Measurements from ENCODE around the gene ABLIM2.

Gene ABLIM2

DNA sequence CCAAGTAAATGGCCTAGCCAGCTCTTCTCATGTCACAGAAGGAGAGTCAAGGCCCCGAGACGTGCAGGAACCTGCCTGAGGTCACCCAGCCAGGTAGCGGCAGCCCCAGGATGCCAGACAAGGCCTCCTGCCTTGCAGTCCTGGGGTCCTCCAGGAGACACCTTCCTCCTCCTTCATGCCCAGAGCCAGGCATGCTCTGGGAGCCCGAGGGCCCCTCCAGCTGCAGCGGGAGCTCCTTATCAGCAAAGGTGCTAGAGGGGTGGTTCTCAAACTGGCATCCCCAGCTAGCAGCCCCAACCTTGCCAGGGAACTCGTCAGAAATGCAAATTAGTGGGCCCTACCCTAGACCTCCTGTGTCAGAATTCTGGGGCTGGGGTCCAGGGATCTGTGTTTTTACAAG, 162.7 kb downstream of the ABLIM2 start:
- Histone ChIP-seq H3F3A (ENCODE audit: insufficient read depth) (no peaks in the 10 kb centered on the region), H4K20me1 (ENCODE audit: low read depth, low read length) (no peaks in the 10 kb centered on the region), H3K9me2 (replicated peaks; ENCODE audit: insufficient read depth, low read length) (no peaks in the 10 kb centered on the region), H3K4me3 (ENCODE audit: insufficient read depth, low read length, poor library complexity, severe bottlenecking) (no peak overlapping the region), H3K27me3 (ENCODE audit: low read length) (no peaks in the 10 kb centered on the region), H3K79me2 (ENCODE audit: insufficient read depth, low read length) (no peaks in the 10 kb centered on the region), H3K36me3 (ENCODE audit: low read length) (no peaks in the 10 kb centered on the region), H3K9ac (ENCODE audit: low read length) (no peak overlapping the region), H3K9me3 (ENCODE audit: insufficient read depth, low read length) (no peaks in the 10 kb centered on the region), H3K27ac (ENCODE audit: low read depth, low read length) (no peak overlapping the region), H2AFZ (ENCODE audit: low read depth, low read length, severe bottlenecking) (no peak overlapping the region), H3K4me2 (ENCODE audit: low read depth, low read length, poor library complexity, severe bottlenecking) (no peak overlapping the region)
- TF ChIP-seq EZH2phosphoT487 (conservative IDR thresholded peaks at IDR 0.05; ENCODE audit: low read length): no peak

DNA sequence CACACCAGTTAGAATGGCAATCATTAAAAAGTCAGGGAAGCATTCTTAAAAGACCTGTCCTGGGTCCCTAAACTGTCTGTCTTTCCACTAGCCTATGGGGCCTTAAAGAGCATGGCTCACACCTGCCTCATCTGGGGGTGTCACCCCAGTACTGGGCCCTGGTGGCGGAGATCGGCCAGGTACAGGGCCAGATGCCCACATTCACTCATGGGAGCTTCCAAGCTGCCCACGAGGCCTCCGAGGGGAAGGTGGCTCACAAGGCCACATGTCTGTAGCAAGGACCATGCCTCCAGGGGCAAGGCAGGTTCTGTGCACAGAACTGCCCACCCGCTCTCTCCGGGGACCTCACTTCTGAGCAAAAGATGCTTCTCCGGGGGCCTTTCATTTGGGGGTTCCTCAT, 163.5 kb downstream of the ABLIM2 start:
- Histone ChIP-seq H3K79me2 (ENCODE audit: insufficient read depth, low read length) (no peaks in the 10 kb centered on the region), H3K4me3 (ENCODE audit: insufficient read depth, low read length, poor library complexity, severe bottlenecking) (no peak overlapping the region), H4K20me1 (ENCODE audit: low read depth, low read length) (no peaks in the 10 kb centered on the region), H3K9ac (ENCODE audit: low read length) (no peak overlapping the region), H3K27me3 (ENCODE audit: low read length) (no peaks in the 10 kb centered on the region), H3K36me3 (ENCODE audit: low read length) (no peaks in the 10 kb centered on the region), H2AFZ (ENCODE audit: low read depth, low read length, severe bottlenecking) (no peak overlapping the region), H3F3A (ENCODE audit: insufficient read depth) (no peaks in the 10 kb centered on the region), H3K27ac (ENCODE audit: low read depth, low read length) (no peak overlapping the region), H3K4me2 (ENCODE audit: low read depth, low read length, poor library complexity, severe bottlenecking) (no peak overlapping the region), H3K9me3 (ENCODE audit: insufficient read depth, low read length) (no peaks in the 10 kb centered on the region), H3K9me2 (replicated peaks; ENCODE audit: insufficient read depth, low read length) (no peaks in the 10 kb centered on the region)
- TF ChIP-seq EZH2phosphoT487 (conservative IDR thresholded peaks at IDR 0.05; ENCODE audit: low read length): no peak
- TF ChIP-seq, protein P1, sequence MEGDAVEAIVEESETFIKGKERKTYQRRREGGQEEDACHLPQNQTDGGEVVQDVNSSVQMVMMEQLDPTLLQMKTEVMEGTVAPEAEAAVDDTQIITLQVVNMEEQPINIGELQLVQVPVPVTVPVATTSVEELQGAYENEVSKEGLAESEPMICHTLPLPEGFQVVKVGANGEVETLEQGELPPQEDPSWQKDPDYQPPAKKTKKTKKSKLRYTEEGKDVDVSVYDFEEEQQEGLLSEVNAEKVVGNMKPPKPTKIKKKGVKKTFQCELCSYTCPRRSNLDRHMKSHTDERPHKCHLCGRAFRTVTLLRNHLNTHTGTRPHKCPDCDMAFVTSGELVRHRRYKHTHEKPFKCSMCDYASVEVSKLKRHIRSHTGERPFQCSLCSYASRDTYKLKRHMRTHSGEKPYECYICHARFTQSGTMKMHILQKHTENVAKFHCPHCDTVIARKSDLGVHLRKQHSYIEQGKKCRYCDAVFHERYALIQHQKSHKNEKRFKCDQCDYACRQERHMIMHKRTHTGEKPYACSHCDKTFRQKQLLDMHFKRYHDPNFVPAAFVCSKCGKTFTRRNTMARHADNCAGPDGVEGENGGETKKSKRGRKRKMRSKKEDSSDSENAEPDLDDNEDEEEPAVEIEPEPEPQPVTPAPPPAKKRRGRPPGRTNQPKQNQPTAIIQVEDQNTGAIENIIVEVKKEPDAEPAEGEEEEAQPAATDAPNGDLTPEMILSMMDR (IDR thresholded peaks at IDR 0.05; ENCODE audit: insufficient read depth, low read length, poor library complexity, severe bottlenecking): no peak

DNA sequence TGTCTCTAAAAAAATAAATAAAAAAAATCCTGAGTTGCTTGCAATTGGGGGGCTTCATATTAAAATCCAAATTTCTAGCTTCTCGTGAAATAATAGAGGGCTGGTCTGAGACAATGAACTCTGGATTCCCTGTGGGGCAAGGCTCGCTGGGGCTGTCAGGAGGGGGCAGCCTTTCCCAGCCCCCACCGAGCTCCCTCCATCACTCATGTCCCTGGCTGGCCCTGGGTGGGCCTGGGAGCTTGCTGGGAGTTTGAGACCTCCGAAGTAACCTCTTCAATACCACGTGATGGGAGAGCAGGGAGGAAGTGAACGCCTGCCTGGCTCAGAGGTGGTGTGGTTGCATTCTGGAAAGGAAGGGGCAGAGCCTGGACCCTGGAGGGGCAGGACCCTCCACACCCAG, 164.9 kb downstream of the ABLIM2 start:
- H3K9ac ChIP-seq (ENCODE audit: low read length): no peak overlapping the region
- H3K9me3 ChIP-seq (ENCODE audit: insufficient read depth, low read length): no peaks in the 10 kb centered on the region
- H3K36me3 ChIP-seq (ENCODE audit: low read length): no peaks in the 10 kb centered on the region
- H3K27ac ChIP-seq (ENCODE audit: low read depth, low read length): no peak overlapping the region
- TF ChIP-seq, protein P1 (IDR thresholded peaks at IDR 0.05; ENCODE audit: insufficient read depth, low read length, poor library complexity, severe bottlenecking): no peak
- no peak for TF ChIP-seq EZH2phosphoT487 (conservative IDR thresholded peaks at IDR 0.05; ENCODE audit: low read length)
- no peaks in the 10 kb centered on the region for H3F3A ChIP-seq (ENCODE audit: insufficient read depth)
- no peak overlapping the region for H3K4me2 ChIP-seq (ENCODE audit: low read depth, low read length, poor library complexity, severe bottlenecking)
- no peak overlapping the region for H2AFZ ChIP-seq (ENCODE audit: low read depth, low read length, severe bottlenecking)
- no peaks in the 10 kb centered on the region for H3K9me2 ChIP-seq (replicated peaks; ENCODE audit: insufficient read depth, low read length)
- H3K4me3 ChIP-seq (ENCODE audit: insufficient read depth, low read length, poor library complexity, severe bottlenecking): no peak overlapping the region
- no peaks in the 10 kb centered on the region for H4K20me1 ChIP-seq (ENCODE audit: low read depth, low read length)
- H3K79me2 ChIP-seq (ENCODE audit: insufficient read depth, low read length): no peaks in the 10 kb centered on the region
- H3K27me3 ChIP-seq (ENCODE audit: low read length): no peaks in the 10 kb centered on the region

DNA sequence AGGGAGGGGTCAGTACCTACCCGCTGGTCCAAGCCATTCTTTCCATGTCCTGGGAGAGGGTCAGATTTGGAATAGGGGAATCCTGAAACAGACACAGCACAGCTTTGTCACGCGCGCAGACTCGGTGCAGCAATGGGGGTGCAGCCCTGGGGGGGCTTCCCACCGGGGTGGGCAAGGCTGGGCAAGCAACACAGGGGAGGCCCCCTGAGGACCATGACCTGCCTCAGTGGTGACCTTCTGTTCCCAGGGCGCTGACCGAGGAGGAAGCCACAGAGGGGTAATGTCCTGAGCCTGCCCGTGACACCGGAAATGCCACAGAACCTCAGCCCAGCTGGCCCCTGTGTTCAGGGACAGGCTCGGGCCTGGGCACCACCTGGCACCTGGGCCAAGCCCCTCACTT, 165.8 kb downstream of the ABLIM2 start:
- Histone ChIP-seq H2AFZ (ENCODE audit: low read depth, low read length, severe bottlenecking) (no peak overlapping the region), H3K27me3 (ENCODE audit: low read length) (no peaks in the 10 kb centered on the region), H3K27ac (ENCODE audit: low read depth, low read length) (no peak overlapping the region), H3K9me3 (ENCODE audit: insufficient read depth, low read length) (no peaks in the 10 kb centered on the region), H3K9ac (ENCODE audit: low read length) (no peak overlapping the region), H3K4me2 (ENCODE audit: low read depth, low read length, poor library complexity, severe bottlenecking) (no peak overlapping the region), H3K9me2 (replicated peaks; ENCODE audit: insufficient read depth, low read length) (no peaks in the 10 kb centered on the region), H4K20me1 (ENCODE audit: low read depth, low read length) (no peaks in the 10 kb centered on the region), H3K79me2 (ENCODE audit: insufficient read depth, low read length) (no peaks in the 10 kb centered on the region), H3K4me3 (ENCODE audit: insufficient read depth, low read length, poor library complexity, severe bottlenecking) (no peak overlapping the region), H3K36me3 (ENCODE audit: low read length) (no peaks in the 10 kb centered on the region), H3F3A (ENCODE audit: insufficient read depth) (no peaks in the 10 kb centered on the region)
- no peak for TF ChIP-seq EZH2phosphoT487 (conservative IDR thresholded peaks at IDR 0.05; ENCODE audit: low read length)
- TF ChIP-seq, protein P1 (IDR thresholded peaks at IDR 0.05; ENCODE audit: insufficient read depth, low read length, poor library complexity, severe bottlenecking): no peak
